AG04450 (cell line): ENCODE results near the gene ANKRD22. TPM values are rescaled to one million over a fixed set of nuclear protein-coding genes. Genes with fewer than 3 reads are reported as not detected.
A peak's percentile ranks its signal among the peaks of the same experiment; 100 is the strongest.

ENCODE experiments used
- CTCF ChIA-PET: fragments of 300-600, 350-600 bp; formaldehyde crosslinking; extraction: SDS; loops from one replicate; lab custom pipeline; 2022; ENCODE audit warnings: antibody characterized with exemption, inconsistent platforms; lab: Charles Lee
- POLR2A ChIA-PET: fragments of 350-600 bp; formaldehyde crosslinking; extraction: SDS; loops from one replicate; lab custom pipeline; 2021; ENCODE audit warnings: antibody characterized with exemption, inconsistent platforms; lab: Yijun Ruan, JAX
- DNase-seq: peaks from one replicate; pipeline ENCODE4 v3.0.0-alpha.2; 2011; ENCODE audit warnings: low read depth, low spot score
- H3K27ac ChIP-seq: one replicate; pipeline ENCODE4 v1.5.1; 2012; ENCODE audit warnings: low read depth, low read length, control low read depth
- H3K27me3 ChIP-seq: one replicate; pipeline ENCODE4 v1.6.0; 2012; ENCODE audit warnings: low read length; ENCODE audit not compliant: control insufficient read depth, insufficient read depth
- H3K4me3 ChIP-seq: 2 replicates; pipeline ENCODE4 v1.5.1; 2011; ENCODE audit warnings: mild to moderate bottlenecking, low read depth, low read length, control low read depth
- H3K9me3 ChIP-seq: 2 replicates; pipeline ENCODE4 v1.5.1; 2012; ENCODE audit warnings: low read length; ENCODE audit not compliant: control insufficient read depth, insufficient read depth
- polyA plus RNA-seq: library from polyadenylated mRNA; depleted of rRNA; stranded (reverse); fragments of >200 nt; gene quantifications from 2 replicates; pipeline ENCODE4 v1.2.3, GENCODE V29; 2011
- TF ChIP-seq, protein P1 (sequence below): IDR thresholded peaks from 2 replicates; pipeline ENCODE4 v1.5.1; 2011; ENCODE audit warnings: low read depth, low read length, control low read depth, inconsistent platforms

Gene ANKRD22
- polyA plus RNA-seq, 1 experiment = not detected

DNA sequence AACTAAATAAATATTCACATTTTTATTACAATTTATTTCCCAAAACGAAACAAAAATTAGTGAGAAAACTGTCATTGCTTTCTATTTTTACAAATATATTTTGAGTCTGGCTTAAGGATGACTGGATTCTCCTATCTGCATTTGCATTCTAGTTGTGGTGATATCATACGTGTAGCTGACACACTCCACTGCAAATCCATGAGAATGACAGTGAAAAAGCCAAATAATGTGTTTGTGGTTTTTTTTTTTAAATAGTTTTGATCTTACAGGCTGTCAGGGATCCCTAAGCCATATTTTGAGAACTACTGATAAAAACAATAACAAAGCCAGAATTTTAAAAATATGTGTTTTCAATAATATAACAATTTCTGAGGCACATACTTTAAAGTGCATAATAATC, 22.6 kb upstream of the ANKRD22 start:
- no peaks in the 10 kb centered on the region for H3K27me3 ChIP-seq
- no peak overlapping the region for H3K27ac ChIP-seq
- H3K9me3 ChIP-seq = no peaks in the 10 kb centered on the region
- ChIA-PET CTCF (interaction anchor here (2.4 kb wide), 1 partner anchor 39 kb away, joined by 11 read pairs; no protein-coding TSS in a partner anchor), POLR2A (no interaction called here)
- H3K4me3 ChIP-seq = no peak overlapping the region
- no peak for DNase-seq
- TF ChIP-seq, protein P1, sequence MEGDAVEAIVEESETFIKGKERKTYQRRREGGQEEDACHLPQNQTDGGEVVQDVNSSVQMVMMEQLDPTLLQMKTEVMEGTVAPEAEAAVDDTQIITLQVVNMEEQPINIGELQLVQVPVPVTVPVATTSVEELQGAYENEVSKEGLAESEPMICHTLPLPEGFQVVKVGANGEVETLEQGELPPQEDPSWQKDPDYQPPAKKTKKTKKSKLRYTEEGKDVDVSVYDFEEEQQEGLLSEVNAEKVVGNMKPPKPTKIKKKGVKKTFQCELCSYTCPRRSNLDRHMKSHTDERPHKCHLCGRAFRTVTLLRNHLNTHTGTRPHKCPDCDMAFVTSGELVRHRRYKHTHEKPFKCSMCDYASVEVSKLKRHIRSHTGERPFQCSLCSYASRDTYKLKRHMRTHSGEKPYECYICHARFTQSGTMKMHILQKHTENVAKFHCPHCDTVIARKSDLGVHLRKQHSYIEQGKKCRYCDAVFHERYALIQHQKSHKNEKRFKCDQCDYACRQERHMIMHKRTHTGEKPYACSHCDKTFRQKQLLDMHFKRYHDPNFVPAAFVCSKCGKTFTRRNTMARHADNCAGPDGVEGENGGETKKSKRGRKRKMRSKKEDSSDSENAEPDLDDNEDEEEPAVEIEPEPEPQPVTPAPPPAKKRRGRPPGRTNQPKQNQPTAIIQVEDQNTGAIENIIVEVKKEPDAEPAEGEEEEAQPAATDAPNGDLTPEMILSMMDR = no peak

DNA sequence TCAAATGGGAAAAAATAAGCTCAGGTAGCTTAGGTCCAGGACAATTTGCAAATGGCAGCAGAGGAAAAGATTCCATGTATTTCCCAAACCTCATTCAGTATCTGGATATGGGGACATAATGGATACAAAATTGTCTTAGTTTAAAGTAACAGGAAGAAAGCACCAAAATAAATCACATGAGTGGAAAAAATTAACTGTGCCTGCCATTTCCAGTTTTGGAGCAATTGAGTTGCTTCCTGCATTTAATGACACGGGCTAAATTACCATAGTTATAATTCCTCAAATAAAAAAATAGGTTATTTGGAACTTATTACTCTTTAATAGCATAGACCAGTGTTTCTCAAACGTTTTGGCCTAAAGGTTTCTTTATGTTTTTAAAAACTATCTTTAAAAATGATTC, 22.1 kb upstream of the ANKRD22 start:
- Histone ChIP-seq H3K4me3 (no peak overlapping the region), H3K27ac (no peak overlapping the region), H3K9me3 (no peaks in the 10 kb centered on the region), H3K27me3 (no peaks in the 10 kb centered on the region)
- CTCF ChIA-PET = interaction anchor here (2.4 kb wide), 1 partner anchor 38 kb away, joined by 11 read pairs; no protein-coding TSS in a partner anchor
- DNase-seq = no peak
- TF ChIP-seq, protein P1 = no peak
- POLR2A ChIA-PET = no interaction called here

DNA sequence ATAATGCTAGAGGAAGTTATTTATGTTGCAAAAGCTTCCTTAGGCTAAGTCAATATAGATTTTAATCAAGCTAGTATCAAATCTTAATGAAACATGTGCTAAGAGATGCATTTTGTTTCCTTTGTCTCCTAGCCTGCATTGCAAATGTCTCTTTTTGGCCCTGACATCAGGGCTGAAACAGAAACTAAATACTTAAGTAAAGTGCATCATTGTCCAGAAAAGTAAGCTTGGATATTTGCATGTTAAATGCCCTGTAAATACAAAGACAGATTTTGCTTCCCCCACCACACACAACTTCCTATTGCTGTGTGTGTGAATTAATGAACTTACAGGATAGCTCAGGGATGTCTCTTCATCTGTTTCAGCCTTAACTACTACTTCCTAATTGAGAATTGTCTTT, 18.4 kb upstream of the ANKRD22 start:
- Histone ChIP-seq H3K27ac (no peak overlapping the region), H3K27me3 (no peaks in the 10 kb centered on the region), H3K4me3 (no peak overlapping the region), H3K9me3 (no peaks in the 10 kb centered on the region)
- ChIA-PET POLR2A (no interaction called here), CTCF (interaction anchor here (0.7 to 2.5 kb wide), 5 partner anchors 17 to 287 kb away, joined by 3 to 10 read pairs (median 6); partner anchors contain the start of gene RNLS)
- no peak for DNase-seq
- TF ChIP-seq, protein P1 = no peak

DNA sequence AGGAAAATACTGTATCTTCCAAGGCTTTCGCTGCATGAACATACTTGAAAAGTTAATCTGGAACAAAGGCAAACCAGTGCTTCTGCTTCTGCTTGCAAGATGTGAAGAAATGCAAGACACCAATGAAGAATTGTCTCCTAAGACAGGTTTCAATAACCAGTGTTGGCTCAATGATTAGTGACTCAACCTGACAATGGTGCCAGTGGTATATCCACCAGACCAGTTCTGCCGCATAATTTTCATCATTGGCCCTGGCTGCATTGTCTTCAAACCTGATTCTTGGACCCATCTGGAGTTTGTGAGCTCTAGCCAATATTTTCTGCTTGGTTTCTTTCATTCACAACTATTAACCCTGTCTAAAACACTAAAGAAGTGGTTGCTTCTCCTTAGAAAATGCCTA, 14.8 kb upstream of the ANKRD22 start:
- no peaks in the 10 kb centered on the region for H3K27me3 ChIP-seq
- no peak overlapping the region for H3K4me3 ChIP-seq
- ChIA-PET POLR2A (no interaction called here), CTCF (interaction anchor here (3.4 kb wide), 1 partner anchor 30 kb away, joined by 22 read pairs; no protein-coding TSS in a partner anchor)
- TF ChIP-seq, protein P1 = no peak
- no peak overlapping the region for H3K27ac ChIP-seq
- no peak for DNase-seq
- H3K9me3 ChIP-seq = no peaks in the 10 kb centered on the region

DNA sequence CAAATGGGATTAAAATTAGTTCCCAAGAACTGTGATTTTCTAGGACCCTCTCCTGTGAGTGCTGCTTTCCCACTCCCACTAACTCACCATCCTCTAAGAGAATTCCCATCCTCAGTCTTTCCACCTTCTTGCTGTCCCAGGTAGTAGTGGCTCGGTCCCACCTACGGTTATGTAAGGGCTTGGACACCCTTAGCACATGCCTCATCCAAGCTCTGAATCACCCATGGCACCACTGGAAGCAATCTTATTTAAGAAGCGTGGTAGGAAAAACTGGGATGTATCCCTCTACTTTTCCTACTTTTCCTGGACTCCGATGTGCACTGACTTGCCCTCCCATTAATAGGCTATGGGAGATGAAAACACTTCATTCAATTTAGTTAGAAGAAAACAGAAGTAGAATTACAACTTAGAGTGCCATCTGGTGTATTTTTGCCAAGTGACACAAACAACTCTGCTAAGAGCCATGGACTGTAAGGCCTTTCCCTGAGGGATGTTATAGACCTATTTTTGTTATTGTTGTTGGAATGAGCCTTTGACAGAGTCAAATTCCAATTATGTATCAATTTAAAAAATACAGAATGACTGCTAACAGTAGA, 13.7 kb upstream of the ANKRD22 start:
- H3K9me3 ChIP-seq = no peaks in the 10 kb centered on the region
- POLR2A ChIA-PET = no interaction called here
- H3K27me3 ChIP-seq = no peaks in the 10 kb centered on the region
- CTCF ChIA-PET = interaction anchor here (3.4 kb wide), 1 partner anchor 29 kb away, joined by 22 read pairs; no protein-coding TSS in a partner anchor
- DNase-seq = no peak
- H3K4me3 ChIP-seq = no peak overlapping the region
- H3K27ac ChIP-seq = no peak overlapping the region
- TF ChIP-seq, protein P1 = peak; percentile 26; the same call in 1 of the 2 replicates
